H1 (cell line): ENCODE data around the gene ARMCX2.

Source experiments
- CBX5 ChIP-seq: fragments of 300-800, 300-1000 bp; sonication (generic); IDR thresholded peaks from 2 replicates; pipeline ENCODE4 v1.7.1; 2016; ENCODE audit warnings: antibody characterized with exemption, low read length, low read depth
- MAFK ChIP-seq: IDR thresholded peaks from 2 replicates; pipeline ENCODE4 v1.6.1; 2012; ENCODE audit warnings: low read depth, mild to moderate bottlenecking, improper control_type of control experiment, low read length
- SUZ12 ChIP-seq: fragments of 200-600 bp; sonication (generic); IDR thresholded peaks from 2 replicates; pipeline ENCODE4 v1.6.1; 2012; ENCODE audit warnings: mild to moderate bottlenecking, inconsistent platforms, low read length, moderate library complexity, mixed read lengths
- TBP ChIP-seq: IDR thresholded peaks from 2 replicates; pipeline ENCODE4 v1.6.1; 2011; ENCODE audit warnings: low read depth, low read length, improper control_type of control experiment

DNA sequence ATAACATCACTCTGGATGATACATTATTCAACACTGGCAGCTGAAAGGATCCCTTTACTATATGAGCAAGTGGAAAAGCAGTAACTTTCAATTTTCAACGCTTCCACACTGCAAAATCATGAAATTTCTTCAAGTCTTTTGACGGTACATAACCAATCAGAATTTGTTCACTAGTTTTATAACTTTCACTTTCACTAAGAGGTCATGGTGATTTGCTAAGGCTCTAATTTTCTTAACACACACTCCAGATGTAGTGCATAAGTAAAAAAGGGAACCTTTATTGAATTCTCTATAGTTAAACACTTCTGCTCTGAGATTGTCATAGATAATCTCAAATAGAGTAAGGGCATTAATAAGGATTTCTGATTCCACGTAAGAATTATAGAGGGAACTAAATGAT, 4.1 kb downstream of the ARMCX2 start:
- TF ChIP-seq SUZ12 (no peak), TBP (no peak), MAFK (no peak), CBX5 (no peak)
